DOHH2 (cell line): Measurements from ENCODE around the gene ACAN.

ENCODE experiments used
- H3F3A ChIP-seq: fragments of 200-600 bp; sonication (generic), shearing (Covaris generic); 2 replicates; pipeline ENCODE4 v1.6.0; 2016; ENCODE audit warnings: antibody characterized with exemption, mild to moderate bottlenecking; ENCODE audit not compliant: control insufficient read depth, insufficient read depth
- H3K27ac ChIP-seq: fragments of 200-600 bp; sonication (generic); 2 replicates; pipeline ENCODE4 v1.5.1; 2014; ENCODE audit warnings: low read depth, mild to moderate bottlenecking, low read length, moderate library complexity
- H3K27me3 ChIP-seq: fragments of 200-600 bp; sonication (generic); 2 replicates; pipeline ENCODE4 v1.6.1; 2014; ENCODE audit warnings: mild to moderate bottlenecking, low read length, mixed read lengths; ENCODE audit not compliant: control insufficient read depth
- H3K36me3 ChIP-seq: fragments of 200-600 bp; sonication (generic); 2 replicates; pipeline ENCODE4 v1.6.1; 2014; ENCODE audit warnings: mild to moderate bottlenecking, low read length, moderate library complexity, mixed read lengths; ENCODE audit not compliant: control insufficient read depth
- H3K4me1 ChIP-seq: fragments of 200-600 bp; sonication (generic); 2 replicates; pipeline ENCODE4 v1.6.1; 2014; ENCODE audit warnings: mild to moderate bottlenecking, low read length, mixed read lengths; ENCODE audit not compliant: control insufficient read depth
- H3K4me2 ChIP-seq: fragments of 200-600 bp; sonication (generic); 2 replicates; pipeline ENCODE4 v1.6.0; 2014; ENCODE audit warnings: mild to moderate bottlenecking, low read length, moderate library complexity
- H3K4me3 ChIP-seq: fragments of 200-600 bp; sonication (generic); 2 replicates; pipeline ENCODE4 v1.5.1; 2014; ENCODE audit warnings: mild to moderate bottlenecking, low read length, mixed read lengths
- H3K79me2 ChIP-seq: fragments of 200-600 bp; sonication (generic); 2 replicates; pipeline ENCODE4 v1.6.1; 2014; ENCODE audit warnings: mild to moderate bottlenecking, low read length, mixed read lengths; ENCODE audit not compliant: control insufficient read depth
- H3K9me2 ChIP-seq: fragments of 200-600 bp; sonication (generic); replicated peaks from 2 replicates; pipeline ENCODE4 v1.6.1; 2014; ENCODE audit warnings: mild to moderate bottlenecking, low read length, mixed read lengths; ENCODE audit not compliant: control insufficient read depth
- H3K9me3 ChIP-seq: fragments of 200-600 bp; sonication (generic); 2 replicates; pipeline ENCODE4 v1.6.1; 2014; ENCODE audit warnings: antibody characterized with exemption, low read length, mixed read lengths; ENCODE audit not compliant: control insufficient read depth, insufficient read depth
- H4K20me1 ChIP-seq: fragments of 200-600 bp; sonication (generic); 2 replicates; pipeline ENCODE4 v1.6.0; 2014; ENCODE audit warnings: low read depth, mild to moderate bottlenecking, antibody characterized with exemption, low read length, moderate library complexity; ENCODE audit not compliant: control insufficient read depth, insufficient read depth
- CTCF ChIP-seq: fragments of 200-600 bp; sonication (generic); IDR thresholded peaks from one replicate; pipeline ENCODE4 v1.5.1; 2014; ENCODE audit warnings: antibody characterized with exemption, mild to moderate bottlenecking, low read depth, low read length; ENCODE audit not compliant: poor library complexity, severe bottlenecking
- EZH2phosphoT487 ChIP-seq: fragments of 200-600 bp; sonication (generic); IDR thresholded peaks from 2 replicates; pipeline ENCODE4 v1.6.1; 2017; ENCODE audit warnings: borderline replicate concordance, mild to moderate bottlenecking, antibody characterized with exemption, low read length, moderate library complexity, mixed read lengths

The ACAN gene

GRCh38 chr15:88841236-88841635 is 38.0 kb downstream of the ACAN start:
- H3K27ac ChIP-seq, result no peak overlapping the region
- no peak overlapping the region for H3K4me2 ChIP-seq
- no peaks in the 10 kb centered on the region for H4K20me1 ChIP-seq
- no peaks in the 10 kb centered on the region for H3K79me2 ChIP-seq
- H3K36me3 ChIP-seq, result no peaks in the 10 kb centered on the region
- no peaks in the 10 kb centered on the region for H3F3A ChIP-seq
- H3K9me2 ChIP-seq, result no peaks in the 10 kb centered on the region
- H3K9me3 ChIP-seq, result no peaks in the 10 kb centered on the region
- peaks cover 5% of the 10 kb centered on the region; the same call in 1 of the 2 replicates for H3K4me1 ChIP-seq
- no peaks in the 10 kb centered on the region for H3K27me3 ChIP-seq
- no peak overlapping the region for H3K4me3 ChIP-seq
- TF ChIP-seq EZH2phosphoT487 (no peak), CTCF (no peak)

DNA sequence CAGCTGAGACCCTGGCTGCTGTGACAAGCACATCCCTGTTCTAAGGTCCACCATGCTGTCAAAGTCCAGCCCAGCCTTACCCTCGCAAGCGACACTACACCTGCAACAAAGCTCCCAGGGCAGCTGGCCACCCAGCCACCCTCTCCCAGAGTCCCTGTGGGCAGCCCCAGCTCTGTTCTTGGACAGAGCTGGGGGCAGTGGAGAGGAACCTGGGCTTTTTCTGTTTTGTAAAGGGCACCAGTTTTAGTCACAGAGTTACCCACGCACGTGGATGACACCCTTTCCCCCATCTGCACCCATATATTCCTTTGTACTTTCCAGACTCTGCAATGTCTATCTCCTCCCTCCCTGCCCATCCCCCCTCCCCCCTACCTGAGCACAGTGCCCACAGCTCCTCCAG is 38.9 kb downstream of the ACAN start:
- H3K27ac ChIP-seq, result no peak overlapping the region
- H3K4me1 ChIP-seq, result peaks cover 5% of the 10 kb centered on the region; the same call in 1 of the 2 replicates
- H3F3A ChIP-seq, result no peaks in the 10 kb centered on the region
- no peaks in the 10 kb centered on the region for H3K79me2 ChIP-seq
- TF ChIP-seq CTCF, result no peak
- TF ChIP-seq EZH2phosphoT487, result no peak
- H3K36me3 ChIP-seq, result no peaks in the 10 kb centered on the region
- no peak overlapping the region for H3K4me3 ChIP-seq
- H3K4me2 ChIP-seq, result no peak overlapping the region
- no peaks in the 10 kb centered on the region for H3K9me3 ChIP-seq
- no peaks in the 10 kb centered on the region for H3K27me3 ChIP-seq
- no peaks in the 10 kb centered on the region for H4K20me1 ChIP-seq
- H3K9me2 ChIP-seq, result no peaks in the 10 kb centered on the region

DNA sequence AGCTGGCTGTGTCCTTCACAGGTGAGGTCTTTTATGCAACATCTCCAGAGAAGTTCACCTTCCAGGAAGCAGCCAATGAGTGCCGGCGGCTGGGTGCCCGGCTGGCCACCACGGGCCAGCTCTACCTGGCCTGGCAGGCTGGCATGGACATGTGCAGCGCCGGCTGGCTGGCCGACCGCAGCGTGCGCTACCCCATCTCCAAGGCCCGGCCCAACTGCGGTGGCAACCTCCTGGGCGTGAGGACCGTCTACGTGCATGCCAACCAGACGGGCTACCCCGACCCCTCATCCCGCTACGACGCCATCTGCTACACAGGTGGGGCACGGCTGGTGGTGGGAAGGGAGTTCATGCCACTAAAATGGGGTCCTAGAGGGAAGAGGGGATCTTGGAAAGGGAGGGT is 40.1 kb downstream of the ACAN start:
- Histone ChIP-seq H3K27me3 (no peaks in the 10 kb centered on the region), H3K4me2 (no peak overlapping the region), H3F3A (no peaks in the 10 kb centered on the region), H3K27ac (no peak overlapping the region), H3K79me2 (no peaks in the 10 kb centered on the region), H3K4me1 (peaks cover 5% of the 10 kb centered on the region; the same call in 1 of the 2 replicates), H3K36me3 (no peaks in the 10 kb centered on the region), H3K9me3 (no peaks in the 10 kb centered on the region), H3K4me3 (no peak overlapping the region), H4K20me1 (no peaks in the 10 kb centered on the region), H3K9me2 (no peaks in the 10 kb centered on the region)
- no peak for TF ChIP-seq EZH2phosphoT487
- TF ChIP-seq CTCF, result no peak

- H3K9me2 ChIP-seq, result no peaks in the 10 kb centered on the region
- no peaks in the 10 kb centered on the region for H3K27me3 ChIP-seq
- no peaks in the 10 kb centered on the region for H3F3A ChIP-seq
- H3K4me3 ChIP-seq, result no peak overlapping the region
- no peaks in the 10 kb centered on the region for H3K9me3 ChIP-seq
- no peaks in the 10 kb centered on the region for H3K36me3 ChIP-seq
- no peaks in the 10 kb centered on the region for H4K20me1 ChIP-seq
- H3K4me2 ChIP-seq, result no peak overlapping the region
- peaks cover 5% of the 10 kb centered on the region; the same call in 1 of the 2 replicates for H3K4me1 ChIP-seq
- no peak overlapping the region for H3K27ac ChIP-seq
- no peak for TF ChIP-seq EZH2phosphoT487
- TF ChIP-seq CTCF, result no peak
- H3K79me2 ChIP-seq, result no peaks in the 10 kb centered on the region
Observed at GRCh38 chr15:88844749-88845386, 41.6 kb downstream of the ACAN start.
